ENCODE measurements around the gene SPATA31A1. TPM values are rescaled to one million over a fixed set of nuclear protein-coding genes. Genes with fewer than 3 reads are reported as not detected.
"Not testable (repeated sequence)": the region's sequence is repeated elsewhere in the genome, so short reads cannot be mapped to it uniquely, and the experiment has no call there.

Gene SPATA31A1
- polyA plus RNA-seq (ENCODE audit: insufficient read length in 10 of 10), result not detected
- long read RNA-seq, donor 1, result 0 reads
- long read RNA-seq, donor 2, result 0 reads
- long read RNA-seq, donor 3, result 0 reads
- long read RNA-seq, donor 4, result 0 reads
- long read RNA-seq, donor 5, result 0 reads
- long read RNA-seq, donor 6, result 0 reads
- long read RNA-seq, donor 7, result 0 reads
- long read RNA-seq, donor 8, result 0 reads
- long read RNA-seq, donor 9, result 0 reads

- DNase-seq, result not testable (repeated sequence)
Measured at GRCh38 chr9:39355369-39355768, at the start of gene SPATA31A1. Gene SPATA31A1 (plus strand): TSS chr9:39355669. CDS start chr9:39355731, 62 bp downstream.

GRCh38 chr9:39407261-39408204 is 52.1 kb downstream of the SPATA31A1 start:
- not testable (repeated sequence) for DNase-seq

DNA sequence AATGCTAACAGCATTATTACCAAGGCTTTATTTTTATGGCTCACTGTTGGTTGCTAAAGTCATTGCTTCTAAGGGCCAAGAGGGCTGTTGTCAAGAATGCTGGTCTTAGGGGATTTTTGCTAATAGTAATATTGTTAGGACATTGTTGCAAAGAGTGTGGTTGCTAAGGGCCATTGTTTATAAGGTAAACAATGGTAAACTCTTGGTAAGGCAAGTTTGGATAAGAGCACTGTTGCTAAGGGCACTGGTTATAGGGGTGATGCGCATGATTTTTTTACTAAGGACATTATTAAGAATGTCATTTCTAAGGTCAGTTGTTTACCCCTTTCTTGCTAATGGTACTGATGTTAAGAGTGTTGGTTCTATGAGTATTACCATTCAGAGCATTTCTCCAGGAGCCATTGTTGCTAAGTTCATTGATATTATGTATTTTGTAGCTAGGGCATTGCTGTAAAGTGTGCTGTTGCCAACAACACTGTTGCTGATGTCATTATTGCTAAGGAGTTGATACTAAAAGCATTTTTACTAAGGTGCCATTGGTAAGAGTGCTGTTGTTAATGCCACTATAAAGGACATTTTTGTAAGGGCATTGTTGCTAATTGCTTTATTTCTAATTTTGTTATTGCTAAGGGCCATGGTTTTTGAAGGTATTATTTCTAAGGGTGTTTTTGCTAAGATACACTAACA is 55.9 kb downstream of the SPATA31A1 start:
- DNase-seq, result not testable (repeated sequence)

Other genes starting within 250 kb of the SPATA31A1 start
- gene CNTNAP3, start 67.5 kb upstream of the SPATA31A1 start, polyA plus RNA-seq (ENCODE audit: insufficient read length in 10 of 10), result 1 to 10 TPM in 9 of 10 donors, under 1 TPM in 1; 0.96 to 3.2 (median 2.3) TPM